GM19372 (cell line): ENCODE data around the gene SNRPA.
"Not testable (repeated sequence)": the region's sequence is repeated elsewhere in the genome, so short reads cannot be mapped to it uniquely, and the experiment has no call there.

ENCODE experiments used
- ATAC-seq: cut with Tn5 transposase; IDR thresholded peaks from one replicate; pipeline ENCODE4 v1.9.1; 2021; ENCODE audit warnings: mild to moderate bottlenecking, low read depth, moderate library complexity; ENCODE audit not compliant: unreplicated experiment

SNRPA gene

DNA sequence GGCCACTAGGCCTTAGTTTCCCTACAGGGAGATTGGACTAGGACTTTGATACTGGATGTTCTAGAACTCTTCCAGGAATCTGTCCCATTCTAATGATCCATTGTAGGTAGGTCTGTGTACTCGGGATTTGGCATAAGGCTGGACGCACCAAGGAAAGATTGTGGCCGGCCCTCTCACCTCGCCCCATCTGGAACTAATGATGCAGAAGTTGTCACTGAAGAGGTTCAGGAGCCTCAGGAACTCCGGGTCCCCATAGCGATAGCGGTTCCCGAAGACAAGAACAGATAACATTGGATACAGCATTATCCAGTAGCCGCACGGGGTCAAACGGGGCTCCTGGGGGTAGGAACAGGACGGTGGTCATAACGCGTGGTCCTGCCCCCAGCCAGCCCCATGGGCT, 59.2 kb downstream of the SNRPA start:
- ATAC-seq = no peak

- peak; percentile 59 for ATAC-seq
These were observed 59.8 kb downstream of the SNRPA start for GRCh38 chr19:40810649-40811408.

- ATAC-seq = no peak
These were observed 60.7 kb downstream of the SNRPA start for GRCh38 chr19:40811478-40812341.

GRCh38 chr19:40812571-40812970, 61.6 kb downstream of the SNRPA start:
- not testable (repeated sequence) for ATAC-seq

GRCh38 chr19:40813182-40813581, 62.2 kb downstream of the SNRPA start:
- no peak for ATAC-seq
